NCI-H2227 (cell line): Measurements from ENCODE around the gene HLCS.
"Not testable (repeated sequence)": the region's sequence is repeated elsewhere in the genome, so short reads cannot be mapped to it uniquely, and the experiment has no call there.

Source experiments
- DNase-seq: peaks from one replicate; lab custom pipeline; 2025; ENCODE audit not compliant: unreplicated experiment; lab: John Stamatoyannopoulos, UW

The HLCS gene

DNA sequence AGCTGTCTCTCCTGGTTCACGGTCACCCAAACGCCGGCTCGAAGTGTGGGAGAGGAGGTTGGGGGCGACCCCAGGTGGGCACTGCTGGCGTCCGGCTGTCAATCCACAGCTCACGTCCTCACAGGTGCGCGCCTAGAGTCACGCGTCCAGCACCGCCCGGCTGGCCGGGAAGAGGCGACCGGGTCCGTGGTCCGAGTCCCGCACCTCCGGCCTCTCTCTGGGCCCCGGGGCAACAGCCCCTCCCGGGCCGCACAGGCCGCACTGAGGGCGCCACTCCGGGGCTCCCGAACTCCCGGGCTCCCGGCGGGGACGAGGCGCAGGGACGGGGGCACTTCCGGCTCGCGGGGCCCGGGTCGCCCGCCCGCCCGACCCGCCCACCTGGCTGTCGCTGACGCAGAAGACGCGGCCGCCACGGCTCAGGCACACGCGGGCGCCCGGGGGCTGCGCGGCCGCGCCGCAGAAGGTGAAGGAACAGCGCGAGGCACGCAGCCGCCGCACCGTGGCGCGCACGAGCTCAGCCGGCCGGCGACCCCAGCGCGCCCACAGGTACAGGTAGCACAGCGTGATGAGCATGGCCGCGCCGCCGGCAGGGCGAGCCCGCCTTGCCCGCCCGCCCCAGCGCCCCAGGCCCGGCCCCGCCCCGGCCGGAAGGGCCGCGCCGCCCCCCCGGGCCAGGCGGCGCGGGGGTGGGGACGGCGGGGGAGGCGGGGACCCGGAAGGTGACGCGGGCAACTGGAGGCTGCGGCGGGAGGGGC is at the start of gene HLCS:
HLCS (minus strand) TSS at position 604 of the 755 bp plus-strand sequence; CDS start at position 573, 31 bp downstream.
- peak; percentile 87 for DNase-seq

DNA sequence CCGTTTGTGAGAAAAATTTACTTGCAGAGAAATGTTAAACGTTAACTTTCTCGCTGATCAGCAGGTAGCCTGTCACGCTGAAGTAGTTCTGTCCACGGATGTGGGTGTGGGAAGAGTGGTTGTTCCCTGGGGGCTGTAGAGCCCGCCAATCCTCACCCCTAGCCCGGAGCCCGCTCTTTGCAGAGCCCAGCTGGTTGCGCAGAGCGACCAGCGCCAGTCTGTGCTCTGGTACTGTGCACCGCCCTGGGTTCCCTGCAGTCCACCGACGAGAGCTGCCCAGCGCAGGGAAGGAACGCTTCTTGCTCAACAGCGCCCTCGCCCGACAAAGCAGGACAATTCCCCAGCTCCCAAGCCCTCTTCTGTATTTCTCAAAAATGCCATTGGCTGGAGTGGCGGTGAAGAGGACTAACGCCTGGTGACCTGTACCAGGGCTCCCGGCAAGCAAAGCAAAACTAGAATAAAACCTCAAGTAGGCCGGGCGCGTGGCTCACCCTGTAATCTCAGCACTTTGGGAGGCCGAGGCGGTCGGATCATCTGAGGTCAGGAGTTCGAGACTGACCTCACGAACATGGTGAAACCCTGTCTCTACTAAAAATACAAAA is 43.4 kb upstream of the HLCS start:
- DNase-seq: peak; percentile 90

GRCh38 chr21:37008724-37009123 is 42.3 kb upstream of the HLCS start:
- DNase-seq: peak; percentile 12

DNA sequence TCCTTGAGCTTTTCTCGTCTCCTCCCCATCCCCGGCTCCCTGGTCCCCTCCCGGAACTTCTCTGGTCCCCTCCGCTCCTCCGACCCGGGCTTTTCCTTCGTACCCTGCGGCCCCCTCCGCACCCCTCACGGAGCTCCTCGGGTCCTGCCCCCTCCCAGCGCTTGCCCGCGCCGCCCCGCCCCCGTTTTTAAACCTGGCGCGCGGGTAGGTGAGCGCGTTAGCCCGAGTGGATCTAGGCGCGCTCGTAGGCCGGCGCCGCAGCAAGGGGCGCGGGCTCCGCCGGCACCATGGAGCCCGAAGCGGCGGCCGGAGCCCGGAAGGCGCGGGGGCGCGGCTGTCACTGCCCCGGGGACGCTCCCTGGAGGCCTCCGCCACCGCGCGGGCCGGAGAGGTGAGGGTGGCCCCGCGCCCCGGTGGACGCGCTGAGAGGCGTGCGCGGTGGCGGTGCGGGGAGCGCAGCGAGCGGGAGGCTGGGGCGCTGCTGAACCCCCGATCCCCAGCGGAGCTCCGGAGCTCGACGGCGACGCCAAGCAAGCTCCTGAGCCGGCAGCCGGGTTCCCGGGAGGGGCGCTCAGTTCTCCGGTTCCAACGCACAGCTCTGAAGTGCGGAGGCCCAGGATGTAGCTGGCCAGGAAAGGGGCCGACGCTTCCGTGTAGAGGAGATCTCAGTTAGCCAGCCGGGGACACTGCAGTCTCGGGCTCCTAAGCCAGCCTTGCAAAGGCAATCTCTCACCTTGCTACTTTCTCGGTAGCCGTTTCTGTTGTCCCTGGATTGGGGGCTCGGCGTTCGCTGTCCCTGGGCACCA is 40.2 kb upstream of the HLCS start, which contains the start of gene RIPPLY3:
RIPPLY3 (plus strand) TSS at position 217 of the 806 bp plus-strand sequence; CDS start at position 288, 71 bp downstream.
- peak; percentile 68 for DNase-seq

GRCh38 chr21:37005548-37006485 is 39.3 kb upstream of the HLCS start:
- DNase-seq: no peak

DNA sequence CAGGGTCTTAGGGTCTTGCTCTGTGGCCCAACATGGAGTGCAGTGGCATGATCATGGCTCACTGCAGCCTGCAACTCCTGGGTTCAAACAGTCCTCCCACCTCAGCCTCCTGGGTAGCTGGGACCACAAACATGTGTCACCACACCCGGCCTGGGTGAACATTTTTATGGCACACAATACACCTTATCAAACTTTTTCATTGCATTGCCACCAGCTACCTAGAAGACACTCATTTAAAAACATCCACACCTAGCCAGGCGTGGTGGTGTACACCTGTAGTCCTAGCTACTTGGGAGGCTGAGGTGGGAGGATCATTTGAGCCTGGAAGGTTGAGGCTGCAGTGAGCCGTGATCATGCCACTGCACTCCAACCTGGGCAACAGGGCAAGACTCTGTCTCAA is 37.4 kb upstream of the HLCS start:
- DNase-seq: not testable (repeated sequence)

DNA sequence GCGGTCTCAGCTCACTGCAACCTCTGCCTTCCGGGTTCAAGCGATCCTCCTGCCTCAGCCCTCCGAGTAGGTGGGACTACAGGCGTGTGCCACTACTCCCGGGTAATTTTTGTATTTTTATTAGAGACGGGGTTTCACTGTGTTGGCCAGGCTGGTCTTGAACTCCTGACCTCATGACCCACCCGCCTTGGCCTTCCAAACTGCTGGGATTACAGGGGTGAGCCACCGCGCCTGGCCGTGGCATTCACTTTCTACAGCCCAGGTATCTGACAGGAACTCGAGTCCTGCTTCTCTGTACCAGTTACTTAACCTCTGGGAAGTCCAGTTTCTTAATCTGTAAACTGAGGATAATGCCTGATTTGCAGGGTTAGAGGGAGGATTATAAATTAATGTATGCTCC is 36.4 kb upstream of the HLCS start:
- not testable (repeated sequence) for DNase-seq

DNA sequence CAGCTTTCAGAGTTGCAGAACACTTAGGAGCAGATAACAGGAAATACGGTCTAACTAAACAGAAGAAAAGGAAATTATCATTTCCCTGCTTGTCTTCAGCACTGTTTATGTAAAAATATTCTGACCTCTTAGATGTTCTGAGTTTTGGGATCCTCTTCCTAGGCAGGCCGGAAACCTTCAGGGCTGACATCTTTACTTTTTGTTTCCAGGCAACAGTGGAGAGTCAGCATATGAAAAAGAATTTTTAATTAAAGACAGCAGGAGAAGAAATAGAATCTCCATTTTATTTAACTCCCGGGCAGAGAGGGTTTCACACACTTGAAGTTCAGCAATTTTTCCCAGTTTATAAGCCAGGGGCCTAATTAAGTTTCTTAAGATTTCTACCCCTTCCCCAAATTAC is 35.0 kb upstream of the HLCS start:
- DNase-seq: no peak

DNA sequence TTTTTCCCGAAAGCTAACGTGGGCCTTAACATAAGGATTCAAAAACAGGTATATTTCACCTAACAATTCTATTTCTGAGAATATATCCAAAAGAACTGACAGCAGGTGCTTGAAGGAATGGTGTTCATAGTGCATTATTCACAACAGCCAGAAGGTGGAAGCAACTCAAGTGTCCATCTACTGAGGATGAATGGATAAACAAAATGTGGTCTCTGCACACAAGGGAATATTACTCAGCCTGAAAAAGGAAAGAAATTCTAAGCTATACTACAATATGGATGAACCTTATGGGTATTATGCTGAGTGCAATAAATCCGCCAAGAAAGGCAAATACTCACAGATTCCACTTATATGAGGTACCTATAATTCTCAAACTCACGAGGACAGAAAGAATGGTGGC is 33.9 kb upstream of the HLCS start:
- no peak for DNase-seq

GRCh38 chr21:36999131-36999898 is 32.8 kb upstream of the HLCS start:
- no peak for DNase-seq

GRCh38 chr21:36995285-36995684 is 28.8 kb upstream of the HLCS start:
- not testable (repeated sequence) for DNase-seq

GRCh38 chr21:36994501-36995158 is 28.2 kb upstream of the HLCS start:
- no peak for DNase-seq

DNA sequence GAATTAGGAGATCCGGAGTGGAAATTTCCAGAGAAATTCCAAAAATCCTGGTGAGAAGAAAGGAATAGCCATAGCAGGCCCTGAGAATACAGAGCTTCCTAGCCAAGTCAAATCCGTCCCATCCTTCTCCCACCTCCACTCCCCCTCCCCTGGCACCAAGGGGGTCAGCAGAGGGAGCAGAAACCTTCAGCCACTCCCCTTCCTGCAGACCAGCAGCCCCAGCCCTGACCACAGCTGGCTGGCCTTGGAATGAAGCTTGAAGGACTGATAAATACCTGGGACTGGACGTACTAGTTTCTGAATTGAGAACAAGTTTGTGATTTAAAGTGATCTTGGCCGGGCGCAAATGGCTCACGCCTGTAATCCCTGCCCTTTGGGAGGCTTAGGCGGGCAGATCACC is 26.2 kb upstream of the HLCS start:
- no peak for DNase-seq

DNA sequence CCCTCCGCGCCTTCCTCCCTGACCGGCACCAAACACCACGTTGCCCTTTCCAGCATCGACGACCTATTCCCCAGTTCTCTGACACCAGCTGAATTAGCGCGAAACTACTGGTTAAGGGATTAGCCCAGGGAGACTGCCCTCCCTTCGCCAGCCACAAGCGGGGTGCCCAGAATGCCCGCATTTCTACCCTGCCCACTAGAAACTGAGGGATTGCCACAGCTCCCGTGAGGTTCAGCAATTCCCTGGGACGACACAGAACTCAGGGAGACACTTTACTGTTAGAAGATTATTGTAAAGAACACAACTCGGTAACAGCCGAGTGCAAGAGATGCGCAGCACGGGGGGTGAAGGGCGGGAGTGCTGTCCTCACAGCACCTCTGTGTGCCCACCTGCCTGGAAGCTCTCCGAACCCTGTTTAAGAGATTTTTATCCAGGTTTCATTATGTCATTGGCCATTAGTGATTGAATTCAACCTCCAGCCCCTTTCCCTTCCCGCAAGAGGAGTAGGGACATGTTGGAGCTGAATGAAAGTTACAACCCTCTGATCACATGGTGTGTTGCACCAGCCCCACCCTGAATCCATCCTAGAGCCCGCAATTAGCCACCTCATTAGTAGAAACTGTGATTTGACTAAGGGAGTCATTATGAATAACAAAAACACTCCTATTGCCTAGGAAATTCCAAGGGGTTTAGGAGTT is 24.2 kb upstream of the HLCS start:
- DNase-seq: peak; percentile 53

DNA sequence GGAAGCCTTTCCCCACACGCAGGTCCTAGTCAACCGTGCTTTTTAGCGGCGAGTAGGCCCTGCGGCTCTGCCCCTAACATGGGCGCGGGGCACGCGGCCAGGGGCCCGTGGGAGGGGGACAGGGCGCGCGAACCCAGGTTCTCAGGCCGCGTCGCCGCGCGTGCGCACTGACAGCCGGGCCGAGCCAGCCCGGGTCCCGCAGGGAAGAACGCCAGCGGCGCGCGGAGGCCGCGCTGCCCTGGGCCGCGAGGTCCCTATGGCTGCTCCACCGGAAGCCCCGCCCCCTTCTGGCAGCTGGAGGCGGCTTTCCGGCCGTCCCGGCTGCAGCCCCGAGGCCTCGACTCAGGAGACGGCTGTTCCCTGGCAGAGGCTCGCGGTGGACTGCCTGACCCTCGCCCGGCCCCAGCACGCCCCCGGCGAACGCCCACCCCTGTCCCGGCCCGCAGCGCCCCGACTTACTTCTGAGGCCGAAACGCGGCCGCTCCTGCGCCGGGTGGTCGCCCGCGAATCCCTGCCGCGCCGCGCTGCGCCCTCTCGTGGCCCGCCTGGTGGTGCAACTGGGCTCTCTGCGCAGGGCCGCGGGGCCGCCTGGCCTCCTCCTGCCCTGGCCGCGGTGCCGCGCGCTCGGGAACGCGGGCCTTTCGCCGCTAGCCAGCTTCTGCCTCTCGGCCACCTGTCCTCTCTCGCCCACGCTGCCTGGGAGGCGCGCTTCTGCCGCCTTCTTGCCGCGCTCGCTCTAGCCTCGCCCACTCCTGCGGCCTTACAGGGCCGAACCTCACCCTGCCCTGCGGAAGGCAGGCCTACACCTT is 23.4 kb upstream of the HLCS start:
- DNase-seq: peak; percentile 96

- not testable (repeated sequence) for DNase-seq
These were observed 22.8 kb upstream of the HLCS start for GRCh38 chr21:36989199-36989698.

- no peak for DNase-seq
These were observed 22.1 kb upstream of the HLCS start for GRCh38 chr21:36988536-36988935.

DNA sequence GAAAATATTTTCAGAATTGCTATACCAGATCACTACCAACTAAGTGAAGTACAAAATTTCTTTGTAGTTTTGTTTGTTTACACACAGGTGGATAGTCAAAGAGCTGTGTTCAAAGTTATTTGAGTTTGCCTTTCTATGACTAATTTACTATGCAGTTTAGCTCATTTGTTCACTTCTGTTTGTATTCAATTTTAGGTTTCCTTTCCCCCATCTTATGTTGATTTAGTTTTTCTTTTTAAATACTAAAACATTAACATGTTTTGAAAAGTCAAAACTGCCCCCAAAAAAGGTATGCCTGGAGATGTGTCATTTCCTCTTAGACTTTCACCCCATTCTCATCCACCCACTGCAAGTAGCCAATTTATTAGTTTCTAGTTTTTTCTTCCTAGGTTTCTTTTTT is 21.4 kb upstream of the HLCS start:
- no peak for DNase-seq
